Caco-2 (cell line): ENCODE data around the gene PRR16. TPM values are rescaled to one million over a fixed set of nuclear protein-coding genes. Genes with fewer than 3 reads are reported as not detected.

Source experiments
- BruUV-seq: library from RNA; stranded (reverse); fragments of 400-500 nt; replicated peaks from 2 replicates; lab custom pipeline; 2021; lab: Mats Ljungman, UMichigan
- CTCF ChIA-PET: fragments of 300-600 bp; sonication (Branson Sonifier 250); formaldehyde crosslinking; loops from one replicate; lab custom pipeline; 2022; ENCODE audit warnings: antibody characterized with exemption; lab: Charles Lee
- POLR2A ChIA-PET: fragments of 300-600 bp; sonication (Branson Sonifier 250); formaldehyde crosslinking; loops from one replicate; lab custom pipeline; 2022; ENCODE audit warnings: antibody characterized with exemption; lab: Charles Lee
- DNase-seq, 2 experiments: peaks; one replicate each; pipeline versions ENCODE4 v3.0.0 to v3.0.0-alpha.2; 2020 to 2022
- H3K27me3 ChIP-seq: replicated peaks from 2 replicates; pipeline ENCODE4 v1.6.0; 2011; ENCODE audit warnings: low read length; ENCODE audit not compliant: control insufficient read depth, insufficient read depth
- H3K36me3 ChIP-seq: 2 replicates; pipeline ENCODE4 v1.5.1; 2011; ENCODE audit warnings: low read length; ENCODE audit not compliant: control insufficient read depth, insufficient read depth
- H3K4me1 ChIP-seq: fragments of 250-450 bp; sonication (Bioruptor Pico); 2 replicates; pipeline ENCODE4 v1.5.1; 2020; ENCODE audit warnings: mild to moderate bottlenecking
- H3K4me3 ChIP-seq: 2 replicates; pipeline ENCODE4 v1.5.1; 2011; ENCODE audit warnings: low read depth, mild to moderate bottlenecking, control low read depth, low read length
- H3K9me3 ChIP-seq: fragments of 250-450 bp; sonication (Bioruptor Pico); 2 replicates; pipeline ENCODE4 v1.5.1; 2020; ENCODE audit warnings: mild to moderate bottlenecking, moderate library complexity
- H3K27ac Mint-ChIP-seq: one replicate; pipeline ENCODE4 v1.8.0; 2022; ENCODE audit warnings: mixed read lengths; ENCODE audit not compliant: unreplicated experiment
- H3K27me3 Mint-ChIP-seq: one replicate; pipeline ENCODE4 v1.8.0; 2022; ENCODE audit warnings: mixed read lengths; ENCODE audit not compliant: insufficient read depth, unreplicated experiment
- H3K36me3 Mint-ChIP-seq: one replicate; pipeline ENCODE4 v1.8.0; 2022; ENCODE audit warnings: mild to moderate bottlenecking, mixed read lengths; ENCODE audit not compliant: insufficient read depth, unreplicated experiment
- H3K4me1 Mint-ChIP-seq: one replicate; pipeline ENCODE4 v1.8.0; 2022; ENCODE audit warnings: low read depth, mixed read lengths; ENCODE audit not compliant: unreplicated experiment
- H3K4me3 Mint-ChIP-seq: one replicate; pipeline ENCODE4 v1.8.0; 2022; ENCODE audit warnings: mild to moderate bottlenecking, moderate library complexity, mixed read lengths; ENCODE audit not compliant: unreplicated experiment
- H3K9me3 Mint-ChIP-seq: one replicate; pipeline ENCODE4 v1.8.0; 2022; ENCODE audit warnings: mixed read lengths; ENCODE audit not compliant: unreplicated experiment
- CTCF ChIP-seq, 2 experiments: fragments of 200-600 bp in 1 of 2; IDR thresholded peaks; 1 replicate in 1 of 2; 2 replicates in 1 of 2; pipeline versions ENCODE4 v1.5.1 to v1.8.0; 2011 to 2022; ENCODE audit warnings: antibody characterized with exemption in 1 of 2, control low read depth in 1 of 2, inconsistent platforms in 1 of 2, low read depth in 1 of 2, low read length in 1 of 2, mild to moderate bottlenecking in 1 of 2, moderate library complexity in 1 of 2; ENCODE audit not compliant: insufficient read depth in 1 of 2, severe bottlenecking in 1 of 2, unreplicated experiment in 1 of 2
- intact Hi-C: fragments of 100-400 bp; cut with micrococcal nuclease; formaldehyde crosslinking; loops from one replicate; pipeline ENCODE4 v1.10.0; 2022; ENCODE audit not compliant: unreplicated experiment
- total RNA-seq: library from RNA; stranded (reverse); gene quantifications from 2 replicates; pipeline ENCODE4 v1.2.3, GENCODE V29; 2022

The PRR16 gene
- total RNA-seq, 1 experiment from 2014 or later: not detected

- Histone ChIP-seq H3K4me3 (no peak overlapping the region), H3K36me3 (no peaks in the 10 kb centered on the region), H3K27me3 (no peaks in the 10 kb centered on the region), H3K9me3 (no peaks in the 10 kb centered on the region), H3K4me1 (no peaks in the 10 kb centered on the region)
- BruUV-seq: no TSS peak
- H3K27ac Mint-ChIP-seq: no peak overlapping the region
- ChIA-PET CTCF (no interaction called here), POLR2A (no interaction called here)
- no peak for DNase-seq
- no peak overlapping the region for H3K4me3 Mint-ChIP-seq
- H3K27me3 Mint-ChIP-seq: peaks cover 3% of the 10 kb centered on the region
- TF ChIP-seq CTCF (IDR thresholded peaks at IDR 0.05; ENCODE audit: insufficient read depth in 1 of 2, low read depth in 1 of 2, low read length in 1 of 2, severe bottlenecking in 1 of 2, unreplicated experiment in 1 of 2): no peak
- H3K9me3 Mint-ChIP-seq: no peaks in the 10 kb centered on the region
- intact Hi-C loops: no loop called here
- H3K36me3 Mint-ChIP-seq: no peaks in the 10 kb centered on the region
- no peaks in the 10 kb centered on the region for H3K4me1 Mint-ChIP-seq
Measured at GRCh38 chr5:120509053-120509452, 45.0 kb downstream of the PRR16 start.

- Mint-ChIP-seq H3K9me3 (no peaks in the 10 kb centered on the region), H3K4me3 (no peak overlapping the region), H3K27ac (no peak overlapping the region), H3K36me3 (no peaks in the 10 kb centered on the region), H3K4me1 (no peaks in the 10 kb centered on the region), H3K27me3 (peaks cover 6% of the 10 kb centered on the region)
- POLR2A ChIA-PET: no interaction called here
- no peak overlapping the region for H3K4me3 ChIP-seq
- no peaks in the 10 kb centered on the region for H3K27me3 ChIP-seq
- TF ChIP-seq CTCF (IDR thresholded peaks at IDR 0.05; ENCODE audit: insufficient read depth in 1 of 2, low read depth in 1 of 2, low read length in 1 of 2, severe bottlenecking in 1 of 2, unreplicated experiment in 1 of 2): no peak
- H3K9me3 ChIP-seq: no peaks in the 10 kb centered on the region
- H3K4me1 ChIP-seq: no peaks in the 10 kb centered on the region
- CTCF ChIA-PET: no interaction called here
- intact Hi-C loops: no loop called here
- no peaks in the 10 kb centered on the region for H3K36me3 ChIP-seq
- no TSS peak for BruUV-seq
- no peak for DNase-seq
Measured at GRCh38 chr5:120510098-120510637, 46.1 kb downstream of the PRR16 start.

- BruUV-seq: no TSS peak
- DNase-seq: no peak
- no peaks in the 10 kb centered on the region for H3K27me3 ChIP-seq
- H3K36me3 ChIP-seq: no peaks in the 10 kb centered on the region
- no peaks in the 10 kb centered on the region for H3K36me3 Mint-ChIP-seq
- no peak for TF ChIP-seq CTCF (IDR thresholded peaks at IDR 0.05; ENCODE audit: insufficient read depth in 1 of 2, low read depth in 1 of 2, low read length in 1 of 2, severe bottlenecking in 1 of 2, unreplicated experiment in 1 of 2)
- H3K4me3 ChIP-seq: no peak overlapping the region
- H3K27ac Mint-ChIP-seq: no peak overlapping the region
- H3K4me3 Mint-ChIP-seq: no peak overlapping the region
- H3K27me3 Mint-ChIP-seq: peaks cover 6% of the 10 kb centered on the region
- no peaks in the 10 kb centered on the region for H3K9me3 Mint-ChIP-seq
- no peaks in the 10 kb centered on the region for H3K9me3 ChIP-seq
- ChIA-PET CTCF (no interaction called here), POLR2A (no interaction called here)
- H3K4me1 ChIP-seq: no peaks in the 10 kb centered on the region
- H3K4me1 Mint-ChIP-seq: no peaks in the 10 kb centered on the region
- intact Hi-C loops: no loop called here
Measured at GRCh38 chr5:120510994-120511686, 47.0 kb downstream of the PRR16 start.
